ENCODE measurements around the gene MUC6.

Gene MUC6

GRCh38 chr11:1035577-1036283, 788 bp downstream of the MUC6 start:
- no peak for DNase-seq

GRCh38 chr11:1034456-1035295, 1.8 kb downstream of the MUC6 start:
- DNase-seq: no peak

GRCh38 chr11:1034001-1034400, 2.5 kb downstream of the MUC6 start:
- DNase-seq: no peak

DNA sequence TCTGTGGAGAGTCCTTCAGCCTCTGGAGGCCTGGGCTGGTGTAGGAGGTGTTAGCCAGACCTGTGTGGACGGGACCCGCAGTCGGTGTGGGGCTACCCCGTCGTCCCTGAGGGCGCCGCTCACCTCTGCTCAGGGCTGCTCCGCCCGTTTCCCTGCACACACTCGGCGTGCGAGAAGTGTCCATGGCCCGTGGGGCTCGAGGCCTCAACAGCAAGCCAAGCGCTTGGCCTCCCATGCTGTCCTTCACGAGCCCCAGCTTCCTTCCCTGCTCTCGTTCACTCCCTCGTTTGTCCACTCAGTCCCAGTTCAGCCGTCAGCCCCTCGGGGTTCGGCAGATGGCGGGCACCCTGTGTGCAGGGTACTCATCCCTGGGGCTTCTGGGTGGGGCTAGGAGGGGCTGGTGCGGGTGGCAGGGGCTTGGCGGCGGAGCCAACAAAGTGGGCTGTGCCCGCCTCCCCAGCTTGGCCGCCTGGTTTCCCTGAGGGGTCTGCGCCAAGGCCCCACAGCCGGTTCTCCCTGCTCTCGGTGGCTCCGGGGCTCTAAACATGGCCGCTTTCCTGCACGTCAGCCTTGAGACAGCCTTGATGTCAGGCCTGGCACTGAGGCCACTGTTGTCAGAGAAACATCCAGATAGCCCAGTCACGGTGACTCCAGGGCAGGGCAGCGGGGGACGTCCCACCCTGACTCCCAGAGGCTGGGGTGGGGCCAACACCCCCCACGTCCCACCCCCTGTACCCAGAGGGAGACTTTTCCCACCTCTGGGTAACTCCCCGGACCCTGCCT, 3.3 kb downstream of the MUC6 start:
- no peak for DNase-seq

GRCh38 chr11:1032310-1032891, 4.1 kb downstream of the MUC6 start:
- DNase-seq: no peak

GRCh38 chr11:1031121-1031899, 5.2 kb downstream of the MUC6 start:
- no peak for DNase-seq

DNA sequence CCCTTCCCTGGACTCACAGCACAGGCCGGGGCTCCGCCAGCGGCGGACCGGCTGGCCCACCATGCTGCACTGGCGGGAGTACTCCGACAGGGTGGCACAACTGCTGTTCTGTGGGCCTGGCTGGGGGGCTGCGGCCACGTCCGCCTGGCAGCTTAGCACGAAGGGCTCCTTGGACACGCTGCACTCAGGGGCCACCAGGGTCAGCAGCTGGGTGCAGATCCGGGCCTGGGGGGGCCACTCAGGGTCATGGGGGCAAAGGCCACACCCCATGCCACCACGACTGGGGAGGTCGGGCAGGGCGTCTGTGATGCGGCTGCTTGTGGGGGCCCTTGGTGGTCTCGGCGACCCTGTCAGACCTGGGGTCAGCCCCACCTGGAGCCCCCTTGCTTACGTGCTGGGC, 6.0 kb downstream of the MUC6 start:
- DNase-seq: no peak

DNA sequence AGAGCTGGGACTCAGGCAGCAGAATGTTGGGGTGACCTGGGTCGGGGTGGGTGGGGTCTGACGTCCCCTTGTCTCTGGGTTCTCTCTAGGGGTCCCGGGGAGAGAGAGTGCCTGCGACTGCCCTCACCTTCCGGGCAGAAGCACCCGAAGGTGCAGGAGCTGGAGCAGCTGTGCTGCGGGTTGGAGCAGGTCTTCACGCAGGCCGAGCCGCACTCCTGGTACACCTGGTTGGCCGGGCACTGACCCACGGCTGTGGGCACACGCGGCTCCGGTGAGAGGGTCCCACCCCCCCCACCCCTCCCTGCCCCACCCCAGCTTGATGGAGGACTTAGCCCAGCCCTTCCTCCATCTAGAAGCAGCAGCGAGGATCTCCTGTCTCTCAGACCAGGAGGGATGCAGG, 6.4 kb downstream of the MUC6 start:
- DNase-seq: no peak

- no peak for DNase-seq
These were observed 6.9 kb downstream of the MUC6 start for GRCh38 chr11:1029654-1030053.

- no peak for DNase-seq
These were observed 7.5 kb downstream of the MUC6 start for GRCh38 chr11:1029051-1029450.

GRCh38 chr11:1028616-1029015, 7.9 kb downstream of the MUC6 start:
- no peak for DNase-seq

DNA sequence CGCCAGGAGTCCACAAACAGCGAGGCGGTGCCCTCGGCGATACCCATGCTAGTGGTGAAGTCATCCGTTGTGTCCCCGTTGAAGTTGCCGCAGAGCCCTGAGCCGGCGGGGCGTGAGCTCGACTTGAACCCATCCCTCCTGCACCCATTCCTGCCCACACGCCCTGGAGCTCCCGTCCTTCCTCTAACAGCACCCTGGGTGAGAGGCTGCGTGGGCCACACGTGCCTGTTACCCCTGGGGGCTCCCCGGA, 8.3 kb downstream of the MUC6 start:
- no peak for DNase-seq

DNA sequence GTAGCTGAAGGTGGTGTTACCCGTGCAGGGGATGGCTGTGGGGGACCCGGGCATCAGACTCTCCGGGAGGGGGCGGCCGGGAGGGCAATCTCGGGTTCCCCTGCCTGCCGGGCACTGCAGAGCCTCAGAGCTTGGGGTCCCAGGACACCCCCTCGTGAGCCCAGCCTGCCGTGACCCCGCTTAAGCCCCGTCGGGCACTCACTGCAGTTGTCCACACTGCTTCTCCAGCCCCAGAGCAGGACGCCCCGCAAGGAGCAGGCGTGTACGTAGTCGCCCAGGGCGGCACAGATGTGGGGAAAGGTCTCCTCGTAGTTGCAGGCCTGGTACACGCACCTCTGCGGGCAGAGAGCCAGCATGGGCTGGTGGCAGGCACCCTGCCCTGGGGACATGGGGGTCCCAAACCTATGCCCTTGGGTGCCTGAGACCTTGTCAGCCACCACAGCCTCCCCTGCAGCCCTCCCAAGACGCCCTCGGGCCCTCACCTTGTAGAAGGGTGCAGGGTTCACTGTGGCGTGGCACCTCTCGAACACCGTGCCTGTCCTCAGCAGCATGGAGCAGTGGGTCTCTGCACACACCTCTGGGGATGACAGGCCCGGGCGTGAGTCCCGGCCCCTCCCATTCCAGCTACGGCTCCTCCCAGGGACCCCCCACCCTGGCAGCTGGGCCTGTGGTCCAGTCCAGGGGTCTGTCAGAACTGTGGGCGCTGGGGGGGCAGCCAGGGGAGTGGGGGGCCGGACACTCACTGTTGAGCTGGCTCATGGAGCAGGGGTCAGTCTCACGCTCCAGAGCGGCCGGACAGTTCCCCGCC, 8.8 kb downstream of the MUC6 start:
- no peak for DNase-seq

GRCh38 chr11:1026641-1027482, 9.7 kb downstream of the MUC6 start:
- DNase-seq: no peak

DNA sequence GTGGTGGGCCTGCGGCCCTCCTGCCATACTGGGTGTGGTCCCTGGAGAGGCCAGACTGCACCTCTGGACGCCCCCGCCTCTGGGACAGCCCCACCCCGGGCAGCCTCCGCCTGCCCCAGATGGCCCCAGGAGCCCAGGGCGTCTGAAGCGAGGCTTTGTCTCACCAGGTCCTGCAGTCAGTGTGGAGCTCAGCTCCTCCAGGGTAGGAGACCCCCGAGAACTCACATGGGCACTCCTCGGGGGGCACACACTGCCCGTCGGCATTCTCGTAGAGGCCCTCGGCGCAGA, 10.4 kb downstream of the MUC6 start:
- no peak for DNase-seq

- DNase-seq: no peak
These were observed 10.9 kb downstream of the MUC6 start for GRCh38 chr11:1025410-1026162.

DNA sequence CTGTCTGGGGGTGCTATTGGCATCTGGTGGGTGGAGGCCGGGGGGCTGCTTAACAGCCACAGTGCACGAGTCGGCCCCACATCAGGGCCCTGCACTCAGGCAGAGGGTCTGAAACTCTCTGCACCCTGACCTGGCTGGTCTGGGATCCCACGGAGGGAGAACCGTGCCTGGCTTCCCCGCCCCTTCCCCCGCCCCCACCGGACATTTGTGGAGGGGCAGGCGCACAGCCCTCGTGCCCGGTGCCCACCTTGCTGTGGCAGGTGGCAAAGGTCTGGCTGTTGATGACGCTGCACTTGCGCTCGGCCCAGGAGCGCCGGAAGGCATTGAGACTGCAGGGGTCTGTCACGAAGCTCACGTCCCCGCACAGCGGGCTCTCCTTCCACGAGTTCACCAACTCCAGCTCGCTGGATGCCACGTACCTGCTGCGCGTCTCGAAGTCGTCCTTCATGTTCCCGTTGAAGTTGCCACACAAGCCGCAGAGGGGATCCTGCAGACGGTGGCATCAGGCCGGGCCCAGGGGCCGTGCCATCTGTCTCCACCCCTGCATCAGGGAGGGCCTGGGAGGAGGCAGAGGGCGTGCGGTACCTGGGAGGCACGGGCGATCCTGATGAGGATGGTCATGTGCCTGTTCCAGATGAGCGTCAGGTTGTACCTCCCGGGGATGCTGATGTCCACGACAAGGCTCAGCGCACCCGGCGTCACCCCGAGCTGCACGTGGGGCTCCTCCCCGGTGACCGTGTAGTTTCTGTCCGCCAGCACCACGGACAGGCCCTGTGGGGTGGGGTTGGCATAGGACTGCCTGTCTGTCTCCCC, 11.7 kb downstream of the MUC6 start:
- no peak for DNase-seq

GRCh38 chr11:1023811-1024596, 12.5 kb downstream of the MUC6 start:
- DNase-seq: no peak
